Mesenchymal stem cell (in vitro differentiated cells and primary cell): ENCODE measurements around the gene TSPEAR.

ENCODE experiments used
- DNase-seq: peaks from one replicate; pipeline ENCODE4 v3.0.0-alpha.2; 2013
- H2AFZ ChIP-seq: one replicate; pipeline ENCODE4 v1.6.1; 2013; ENCODE audit warnings: low read depth, mild to moderate bottlenecking, control low read depth, inconsistent platforms, low read length, moderate library complexity
- H2AK5ac ChIP-seq: 2 replicates; pipeline ENCODE4 v1.6.1; 2013; ENCODE audit warnings: low read length, moderate library complexity, mild to moderate bottlenecking, inconsistent platforms; ENCODE audit not compliant: severe bottlenecking
- H2BK120ac ChIP-seq: one replicate; pipeline ENCODE4 v1.6.1; 2013; ENCODE audit warnings: low read depth, mild to moderate bottlenecking, inconsistent platforms, low read length, moderate library complexity
- H2BK12ac ChIP-seq, 2 experiments: one replicate each; pipeline ENCODE4 v1.6.1; 2013; ENCODE audit warnings: inconsistent platforms in 2 of 2, low read length in 2 of 2, mild to moderate bottlenecking in 2 of 2, moderate library complexity in 2 of 2, control low read depth in 1 of 2
- H2BK15ac ChIP-seq: one replicate; pipeline ENCODE4 v1.6.1; 2013; ENCODE audit warnings: mild to moderate bottlenecking, low read depth, inconsistent platforms; ENCODE audit not compliant: poor library complexity, severe bottlenecking
- H2BK5ac ChIP-seq: 2 replicates; pipeline ENCODE4 v1.6.1; 2013; ENCODE audit warnings: low read depth, mild to moderate bottlenecking, low read length, control low read depth, inconsistent platforms; ENCODE audit not compliant: poor library complexity, severe bottlenecking
- H3K14ac ChIP-seq, 2 experiments: one replicate each; pipeline ENCODE4 v1.6.1; 2013; ENCODE audit warnings: inconsistent platforms in 2 of 2, low read length in 2 of 2, control low read depth in 1 of 2, mild to moderate bottlenecking in 1 of 2, moderate library complexity in 1 of 2
- H3K18ac ChIP-seq, 2 experiments: one replicate each; pipeline ENCODE4 v1.6.1; 2013; ENCODE audit warnings: inconsistent platforms in 2 of 2, low read length in 2 of 2, control low read depth in 1 of 2, low read depth in 1 of 2, mild to moderate bottlenecking in 1 of 2
- H3K23ac ChIP-seq, 2 experiments: one replicate each; pipeline ENCODE4 v1.6.1; 2013; ENCODE audit warnings: inconsistent platforms in 2 of 2, low read length in 2 of 2, mild to moderate bottlenecking in 2 of 2, moderate library complexity in 2 of 2, control low read depth in 1 of 2
- H3K27ac ChIP-seq: 2 replicates; pipeline ENCODE4 v1.5.1; 2013; ENCODE audit warnings: mild to moderate bottlenecking, moderate library complexity, low read length, control low read depth, inconsistent platforms; ENCODE audit not compliant: poor library complexity, severe bottlenecking
- H3K27me3 ChIP-seq, 2 experiments: 2 replicates each; pipeline versions ENCODE4 v1.6.1 to v1.7.0; 2013; ENCODE audit warnings: low read length in 2 of 2, mild to moderate bottlenecking in 2 of 2, moderate library complexity in 2 of 2, control low read depth in 1 of 2, inconsistent platforms in 1 of 2; ENCODE audit not compliant: control insufficient read depth in 1 of 2, insufficient read depth in 1 of 2
- H3K36me3 ChIP-seq, 2 experiments: 2 replicates each; pipeline versions ENCODE4 v1.6.1 to v1.7.0; 2013; ENCODE audit warnings: low read length in 2 of 2, control low read depth in 1 of 2, inconsistent platforms in 1 of 2, low read depth in 1 of 2, mild to moderate bottlenecking in 1 of 2; ENCODE audit not compliant: insufficient read depth in 2 of 2, control insufficient read depth in 1 of 2
- H3K4ac ChIP-seq, 2 experiments: one replicate each; pipeline ENCODE4 v1.6.1; 2013; ENCODE audit warnings: inconsistent platforms in 2 of 2, low read length in 2 of 2, mild to moderate bottlenecking in 2 of 2, moderate library complexity in 2 of 2, control low read depth in 1 of 2, low read depth in 1 of 2
- H3K4me1 ChIP-seq: 2 replicates; pipeline ENCODE4 v1.6.1; 2013; ENCODE audit warnings: low read depth, low read length, control low read depth; ENCODE audit not compliant: control insufficient read depth, insufficient read depth
- H3K4me2 ChIP-seq: 2 replicates; pipeline ENCODE4 v1.6.1; 2013; ENCODE audit warnings: low read length, mild to moderate bottlenecking, inconsistent platforms; ENCODE audit not compliant: poor library complexity, severe bottlenecking
- H3K4me3 ChIP-seq, 2 experiments: 2 replicates each; pipeline versions ENCODE4 v1.5.1 to v1.7.0; 2013; ENCODE audit warnings: low read length in 2 of 2, mild to moderate bottlenecking in 2 of 2, control low read depth in 1 of 2, low read depth in 1 of 2; ENCODE audit not compliant: insufficient read depth in 1 of 2
- H3K79me1 ChIP-seq: replicated peaks from 2 replicates; pipeline ENCODE4 v1.6.1; 2013; ENCODE audit warnings: mild to moderate bottlenecking, control low read depth, low read length, inconsistent platforms; ENCODE audit not compliant: poor library complexity, severe bottlenecking
- H3K9ac ChIP-seq: 2 replicates; pipeline ENCODE4 v1.7.0; 2013; ENCODE audit warnings: mild to moderate bottlenecking, low read length, moderate library complexity
- H3K9me3 ChIP-seq: 2 replicates; pipeline ENCODE4 v1.7.0; 2013; ENCODE audit warnings: mild to moderate bottlenecking, low read length; ENCODE audit not compliant: control insufficient read depth
- H4K8ac ChIP-seq: one replicate; pipeline ENCODE4 v1.6.1; 2013; ENCODE audit warnings: inconsistent platforms, mild to moderate bottlenecking, low read length, moderate library complexity
- H4K91ac ChIP-seq: one replicate; pipeline ENCODE4 v1.6.1; 2013; ENCODE audit warnings: mild to moderate bottlenecking, low read length, inconsistent platforms
- WGBS: methylation state at CpG from one replicate; pipeline ENCODE4 v1.1.7; 2013; ENCODE audit warnings: mixed read lengths; 5-methylcytosine and 5-hydroxymethylcytosine counted together

Gene TSPEAR

GRCh38 chr21:44487831-44488230, 223.5 kb downstream of the TSPEAR start:
- Histone ChIP-seq H3K9ac (no peak overlapping the region), H3K4ac (no peak overlapping the region), H3K4me2 (no peak overlapping the region), H3K27me3 (peaks cover 12 to 15% of the 10 kb centered on the region in 2 experiments), H3K14ac (no peak overlapping the region), H3K4me1 (no peaks in the 10 kb centered on the region), H3K27ac (no peak overlapping the region), H4K8ac (no peak overlapping the region), H3K18ac (no peak overlapping the region), H3K4me3 (no peak overlapping the region), H2AK5ac (no peak overlapping the region), H3K9me3 (peaks cover 12% of the 10 kb centered on the region), H2BK120ac (no peak overlapping the region), H4K91ac (no peak overlapping the region), H2BK5ac (no peak overlapping the region), H3K36me3 (no peaks in the 10 kb centered on the region), H3K23ac (no peak overlapping the region), H2AFZ (no peak overlapping the region), H2BK12ac (no peak overlapping the region), H3K79me1 (no peaks in the 10 kb centered on the region), H2BK15ac (no peak overlapping the region)
- WGBS, result 28% methylated on average over 4 of the region's 4 CpGs
- DNase-seq, result peak; percentile 11

GRCh38 chr21:44486302-44486701, 225.1 kb downstream of the TSPEAR start:
- peak overlapping the region in 1 of 2 experiments; percentile 72 for H3K23ac ChIP-seq
- no peak overlapping the region for H2AK5ac ChIP-seq
- H2BK5ac ChIP-seq, result no peak overlapping the region
- WGBS, result 61% methylated on average over 14 of the region's 16 CpGs
- H4K8ac ChIP-seq, result no peak overlapping the region
- no peak overlapping the region for H2BK15ac ChIP-seq
- H3K4me1 ChIP-seq, result no peaks in the 10 kb centered on the region
- no peak overlapping the region for H3K9ac ChIP-seq
- no peaks in the 10 kb centered on the region for H3K9me3 ChIP-seq
- peaks cover 12 to 25% of the 10 kb centered on the region in 2 experiments for H3K27me3 ChIP-seq
- no peak for DNase-seq
- H3K4ac ChIP-seq, result no peak overlapping the region
- H3K36me3 ChIP-seq, result no peaks in the 10 kb centered on the region
- H3K4me3 ChIP-seq, result peak overlapping the region in 1 of 2 experiments; percentile 71
- H3K4me2 ChIP-seq, result no peak overlapping the region
- H4K91ac ChIP-seq, result no peak overlapping the region
- no peak overlapping the region for H2AFZ ChIP-seq
- H3K27ac ChIP-seq, result no peak overlapping the region
- no peak overlapping the region for H2BK120ac ChIP-seq
- peak overlapping the region in 1 of 2 experiments; percentile 53 for H3K14ac ChIP-seq
- H3K18ac ChIP-seq, result no peak overlapping the region
- H2BK12ac ChIP-seq, result no peak overlapping the region
- H3K79me1 ChIP-seq, result no peaks in the 10 kb centered on the region

- H3K4me2 ChIP-seq, result no peak overlapping the region
Observed at GRCh38 chr21:44485796-44486195, 225.6 kb downstream of the TSPEAR start.

GRCh38 chr21:44485254-44485793, 226.0 kb downstream of the TSPEAR start:
- Histone ChIP-seq H3K23ac (no peak overlapping the region), H3K27me3 (peaks cover 12 to 25% of the 10 kb centered on the region in 2 experiments), H3K9me3 (no peaks in the 10 kb centered on the region), H2BK120ac (no peak overlapping the region), H3K36me3 (no peaks in the 10 kb centered on the region), H2AK5ac (no peak overlapping the region), H4K8ac (no peak overlapping the region), H3K9ac (peak overlapping the region; percentile 50), H3K79me1 (no peaks in the 10 kb centered on the region), H2BK5ac (no peak overlapping the region), H2AFZ (no peak overlapping the region), H3K4me3 (peak overlapping the region in 1 of 2 experiments; percentile 71), H3K4me2 (no peak overlapping the region), H3K14ac (no peak overlapping the region), H4K91ac (no peak overlapping the region), H3K18ac (peak overlapping the region in 1 of 2 experiments; percentile 16), H3K4me1 (no peaks in the 10 kb centered on the region), H3K27ac (no peak overlapping the region), H2BK12ac (no peak overlapping the region), H2BK15ac (no peak overlapping the region), H3K4ac (no peak overlapping the region)
- WGBS, result 33% methylated on average over 25 of the region's 25 CpGs
- peak; percentile 74 for DNase-seq

More at GRCh38 chr21:44485796-44486195, 225.6 kb downstream of the TSPEAR start:
- H3K4ac ChIP-seq, result no peak overlapping the region
- H4K8ac ChIP-seq, result no peak overlapping the region
- 23% methylated on average over 9 of the region's 10 CpGs for WGBS
- H3K23ac ChIP-seq, result no peak overlapping the region
- no peak overlapping the region for H3K27ac ChIP-seq
- H3K4me3 ChIP-seq, result peak overlapping the region in 1 of 2 experiments; percentile 71
- H4K91ac ChIP-seq, result peak overlapping the region; percentile 45
- H3K79me1 ChIP-seq, result no peaks in the 10 kb centered on the region
- peak overlapping the region in 1 of 2 experiments; percentile 12 for H2BK12ac ChIP-seq
- no peak overlapping the region for H2BK120ac ChIP-seq
- H2AK5ac ChIP-seq, result no peak overlapping the region
- H3K14ac ChIP-seq, result peak overlapping the region in 1 of 2 experiments; percentile 55
- no peaks in the 10 kb centered on the region for H3K36me3 ChIP-seq
- peaks cover 12 to 25% of the 10 kb centered on the region in 2 experiments for H3K27me3 ChIP-seq
- DNase-seq, result no peak
- peak overlapping the region; percentile 50 for H3K9ac ChIP-seq
- H3K4me1 ChIP-seq, result no peaks in the 10 kb centered on the region
- no peaks in the 10 kb centered on the region for H3K9me3 ChIP-seq
- peak overlapping the region; percentile 67 for H2AFZ ChIP-seq
- H2BK15ac ChIP-seq, result no peak overlapping the region
- H2BK5ac ChIP-seq, result no peak overlapping the region
- H3K18ac ChIP-seq, result no peak overlapping the region
